Activated T-helper 17 cell treated with anti-CD3 and anti-CD28 coated beads, Interleukin-2, amount 50 U/mL, for 72 hours (primary cell): ENCODE results near the gene CHN1. TPM values are rescaled to one million over a fixed set of nuclear protein-coding genes. Genes with fewer than 3 reads are reported as not detected.

Source experiments
- ATAC-seq: fragments of 150-1000 bp; cut with Tn5 transposase; replicated peaks from 2 replicates; pipeline ENCODE4 v1.10.0; 2021; ENCODE audit warnings: mild to moderate bottlenecking, moderate library complexity
- H3K27ac Mint-ChIP-seq: one replicate; pipeline ENCODE4 v1.8.0; 2022; ENCODE audit warnings: mixed read lengths
- H3K27me3 Mint-ChIP-seq: one replicate; pipeline ENCODE4 v1.8.0; 2022; ENCODE audit warnings: mixed read lengths
- H3K36me3 Mint-ChIP-seq: one replicate; pipeline ENCODE4 v1.8.0; 2022; ENCODE audit warnings: low read depth, mild to moderate bottlenecking, mixed read lengths
- H3K4me1 Mint-ChIP-seq: one replicate; pipeline ENCODE4 v1.8.0; 2022; ENCODE audit warnings: mixed read lengths
- H3K4me3 Mint-ChIP-seq: one replicate; pipeline ENCODE4 v1.8.0; 2022; ENCODE audit warnings: mild to moderate bottlenecking, mixed read lengths
- H3K9me3 Mint-ChIP-seq: one replicate; pipeline ENCODE4 v1.8.0; 2022; ENCODE audit warnings: mixed read lengths
- total RNA-seq, 2 donors: library from RNA; stranded (reverse); gene quantifications; one replicate each; pipeline ENCODE4 v1.2.3, GENCODE V29; 2022

Gene CHN1
- total RNA-seq, 2 donors from 2014 or later, result 8.8 to 15.5 TPM

GRCh38 chr2:174868878-174869277 is 136.3 kb downstream of the CHN1 start:
- H3K9me3 Mint-ChIP-seq, result no peaks in the 10 kb centered on the region
- H3K4me3 Mint-ChIP-seq, result no peak overlapping the region

GRCh38 chr2:174866421-174866820 is 138.8 kb downstream of the CHN1 start:
- Mint-ChIP-seq H3K9me3 (no peaks in the 10 kb centered on the region), H3K27me3 (no peaks in the 10 kb centered on the region), H3K27ac (no peak overlapping the region), H3K4me3 (no peak overlapping the region), H3K36me3 (no peaks in the 10 kb centered on the region), H3K4me1 (no peaks in the 10 kb centered on the region)
- ATAC-seq, result no peak

More at GRCh38 chr2:174868878-174869277, 136.3 kb downstream of the CHN1 start:
- Mint-ChIP-seq H3K36me3 (no peaks in the 10 kb centered on the region), H3K27me3 (no peaks in the 10 kb centered on the region), H3K4me1 (no peaks in the 10 kb centered on the region), H3K27ac (no peak overlapping the region)
- ATAC-seq, result no peak

DNA sequence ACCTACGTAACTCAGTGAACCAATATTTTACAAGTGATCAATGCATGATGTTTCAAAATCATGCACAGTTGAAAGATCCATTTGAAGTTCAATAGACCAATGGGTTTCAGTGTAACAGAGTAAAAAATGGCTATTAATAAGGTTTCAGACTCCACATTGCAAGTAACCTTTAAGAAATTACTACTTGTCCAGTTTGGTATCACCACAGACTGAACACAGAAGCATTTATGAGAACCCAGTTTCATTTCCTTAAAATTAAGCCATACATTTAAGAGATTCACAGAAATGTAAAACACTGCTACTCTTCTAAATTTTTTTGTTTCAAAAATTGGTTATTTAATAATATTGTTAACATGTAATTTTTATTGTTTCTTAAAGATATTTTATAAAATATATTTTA is 142.0 kb downstream of the CHN1 start:
- ATAC-seq, result no peak
- Mint-ChIP-seq H3K36me3 (no peaks in the 10 kb centered on the region), H3K4me1 (no peaks in the 10 kb centered on the region), H3K4me3 (no peak overlapping the region), H3K27me3 (no peaks in the 10 kb centered on the region), H3K27ac (no peak overlapping the region), H3K9me3 (no peaks in the 10 kb centered on the region)

GRCh38 chr2:174859563-174860169 is 145.5 kb downstream of the CHN1 start:
- H3K9me3 Mint-ChIP-seq, result no peaks in the 10 kb centered on the region
- no peaks in the 10 kb centered on the region for H3K4me1 Mint-ChIP-seq
- H3K27me3 Mint-ChIP-seq, result no peaks in the 10 kb centered on the region
- no peak for ATAC-seq
- H3K36me3 Mint-ChIP-seq, result no peaks in the 10 kb centered on the region
- no peak overlapping the region for H3K4me3 Mint-ChIP-seq
- no peak overlapping the region for H3K27ac Mint-ChIP-seq

GRCh38 chr2:174858745-174859144 is 146.4 kb downstream of the CHN1 start:
- H3K9me3 Mint-ChIP-seq, result no peaks in the 10 kb centered on the region
- H3K36me3 Mint-ChIP-seq, result no peaks in the 10 kb centered on the region
- no peak for ATAC-seq
- H3K27ac Mint-ChIP-seq, result no peak overlapping the region
- H3K4me1 Mint-ChIP-seq, result no peaks in the 10 kb centered on the region
- H3K4me3 Mint-ChIP-seq, result no peak overlapping the region
- H3K27me3 Mint-ChIP-seq, result no peaks in the 10 kb centered on the region

DNA sequence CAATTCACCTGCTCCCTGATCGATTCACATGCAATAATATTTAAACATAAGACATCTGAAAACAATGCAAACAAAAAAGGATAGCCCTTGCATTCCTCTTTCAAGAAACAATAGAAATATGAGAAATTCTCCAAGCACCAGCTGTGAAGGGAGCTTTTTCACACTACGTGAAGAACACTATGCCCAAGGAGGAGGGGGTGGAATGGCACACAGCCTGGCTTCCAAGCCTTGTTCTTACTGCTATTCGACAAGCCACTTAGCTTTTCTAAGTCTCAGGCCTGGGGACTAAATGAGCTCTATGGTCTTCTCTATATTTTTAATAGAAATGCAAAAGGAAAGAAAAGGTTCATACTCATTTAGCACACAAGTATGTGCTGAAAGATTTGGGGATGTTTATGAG is 148.7 kb downstream of the CHN1 start:
- H3K9me3 Mint-ChIP-seq, result no peaks in the 10 kb centered on the region
- H3K36me3 Mint-ChIP-seq, result no peaks in the 10 kb centered on the region
- H3K27me3 Mint-ChIP-seq, result no peaks in the 10 kb centered on the region
- no peak overlapping the region for H3K27ac Mint-ChIP-seq
- no peaks in the 10 kb centered on the region for H3K4me1 Mint-ChIP-seq
- ATAC-seq, result no peak
- H3K4me3 Mint-ChIP-seq, result no peak overlapping the region

- H3K27ac Mint-ChIP-seq, result peak overlapping the region; percentile 25
- H3K4me1 Mint-ChIP-seq, result peaks cover 10% of the 10 kb centered on the region
- ATAC-seq, result peak; percentile 33
- H3K36me3 Mint-ChIP-seq, result peaks cover 7% of the 10 kb centered on the region
- H3K9me3 Mint-ChIP-seq, result no peaks in the 10 kb centered on the region
- H3K27me3 Mint-ChIP-seq, result no peaks in the 10 kb centered on the region
- H3K4me3 Mint-ChIP-seq, result peak overlapping the region; percentile 70
Measured at GRCh38 chr2:174846941-174847938, 157.9 kb downstream of the CHN1 start.

GRCh38 chr2:174846218-174846617 is 159.0 kb downstream of the CHN1 start:
- Mint-ChIP-seq H3K9me3 (no peaks in the 10 kb centered on the region), H3K27ac (peak overlapping the region; percentile 31), H3K27me3 (no peaks in the 10 kb centered on the region), H3K36me3 (peaks cover 7% of the 10 kb centered on the region), H3K4me1 (peaks cover 10% of the 10 kb centered on the region), H3K4me3 (peak overlapping the region; percentile 70)
- no peak for ATAC-seq

GRCh38 chr2:174844295-174844708 is 160.9 kb downstream of the CHN1 start:
- Mint-ChIP-seq H3K36me3 (peaks cover 7% of the 10 kb centered on the region), H3K9me3 (no peaks in the 10 kb centered on the region), H3K27ac (peak overlapping the region; percentile 93), H3K4me1 (peaks cover 14% of the 10 kb centered on the region), H3K4me3 (peak overlapping the region; percentile 80), H3K27me3 (no peaks in the 10 kb centered on the region)
- ATAC-seq, result peak; percentile 83

DNA sequence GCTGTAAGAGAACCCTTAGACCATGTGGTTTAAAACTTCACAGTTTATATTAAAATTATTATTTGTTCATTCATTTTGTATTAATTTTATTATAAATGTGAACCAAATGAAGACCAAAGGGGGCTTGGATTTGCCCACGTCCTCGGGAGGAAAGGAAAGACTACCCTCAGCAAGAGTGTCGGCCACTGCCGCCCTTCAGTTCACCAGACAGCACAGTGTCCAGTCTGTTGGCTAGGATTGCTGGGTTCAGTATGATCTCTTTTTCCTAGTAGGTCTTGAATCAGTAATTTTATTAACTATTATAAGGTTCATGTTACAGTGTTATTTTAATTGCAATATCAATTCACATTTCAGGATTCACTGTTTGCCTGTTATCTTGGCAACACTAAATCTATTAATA is 162.7 kb downstream of the CHN1 start:
- no peak overlapping the region for H3K4me3 Mint-ChIP-seq
- H3K27me3 Mint-ChIP-seq, result no peaks in the 10 kb centered on the region
- ATAC-seq, result no peak
- peaks cover 7% of the 10 kb centered on the region for H3K36me3 Mint-ChIP-seq
- H3K27ac Mint-ChIP-seq, result no peak overlapping the region
- H3K9me3 Mint-ChIP-seq, result no peaks in the 10 kb centered on the region
- peaks cover 14% of the 10 kb centered on the region for H3K4me1 Mint-ChIP-seq

GRCh38 chr2:174841936-174842335 is 163.2 kb downstream of the CHN1 start:
- Mint-ChIP-seq H3K36me3 (peaks cover 7% of the 10 kb centered on the region), H3K9me3 (no peaks in the 10 kb centered on the region), H3K4me3 (peak overlapping the region; percentile 39), H3K4me1 (peaks cover 14% of the 10 kb centered on the region), H3K27me3 (no peaks in the 10 kb centered on the region), H3K27ac (peak overlapping the region; percentile 66)
- no peak for ATAC-seq

DNA sequence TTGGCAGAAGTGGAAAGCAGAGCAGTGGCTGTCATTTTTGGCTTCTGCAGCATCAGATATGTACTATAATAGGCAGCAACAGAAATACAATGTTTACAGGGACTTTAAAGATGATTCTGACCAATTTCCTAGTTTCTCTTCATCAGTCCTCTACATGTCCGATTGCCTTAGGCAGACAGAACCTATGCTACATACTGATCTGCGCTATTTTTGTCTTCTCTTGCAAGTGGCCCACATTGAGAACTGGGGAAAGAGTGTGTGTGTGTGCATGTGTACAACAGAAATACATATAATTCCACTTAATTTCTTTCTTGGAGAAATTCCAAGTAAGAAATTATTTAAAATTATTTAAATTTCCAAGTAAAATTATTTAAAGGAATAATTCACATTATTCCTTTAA is 163.8 kb downstream of the CHN1 start:
- Mint-ChIP-seq H3K9me3 (no peaks in the 10 kb centered on the region), H3K4me1 (peaks cover 15% of the 10 kb centered on the region), H3K4me3 (peak overlapping the region; percentile 39), H3K27ac (no peak overlapping the region), H3K36me3 (peaks cover 7% of the 10 kb centered on the region), H3K27me3 (no peaks in the 10 kb centered on the region)
- no peak for ATAC-seq

GRCh38 chr2:174840436-174840835 is 164.7 kb downstream of the CHN1 start:
- Mint-ChIP-seq H3K4me1 (peaks cover 24% of the 10 kb centered on the region), H3K36me3 (peaks cover 10% of the 10 kb centered on the region), H3K27me3 (no peaks in the 10 kb centered on the region), H3K9me3 (peaks cover 2% of the 10 kb centered on the region), H3K27ac (no peak overlapping the region), H3K4me3 (peak overlapping the region; percentile 39)
- ATAC-seq, result no peak

GRCh38 chr2:174839662-174840061 is 165.5 kb downstream of the CHN1 start:
- no peak overlapping the region for H3K4me3 Mint-ChIP-seq
- peaks cover 3% of the 10 kb centered on the region for H3K9me3 Mint-ChIP-seq
- H3K27ac Mint-ChIP-seq, result no peak overlapping the region
- H3K36me3 Mint-ChIP-seq, result peaks cover 10% of the 10 kb centered on the region
- H3K27me3 Mint-ChIP-seq, result no peaks in the 10 kb centered on the region
- ATAC-seq, result no peak
- H3K4me1 Mint-ChIP-seq, result peaks cover 25% of the 10 kb centered on the region

- peaks cover 13% of the 10 kb centered on the region for H3K9me3 Mint-ChIP-seq
- peak overlapping the region; percentile 93 for H3K27ac Mint-ChIP-seq
- ATAC-seq, result no peak
- H3K4me1 Mint-ChIP-seq, result peaks cover 27% of the 10 kb centered on the region
- H3K36me3 Mint-ChIP-seq, result peaks cover 5% of the 10 kb centered on the region
- no peaks in the 10 kb centered on the region for H3K27me3 Mint-ChIP-seq
- peak overlapping the region; percentile 60 for H3K4me3 Mint-ChIP-seq
Measured at GRCh38 chr2:174836995-174837390, 168.2 kb downstream of the CHN1 start.
